HAP-1 (cell line): Measurements from ENCODE around the gene PPP1R36.
A peak's percentile ranks its signal among the peaks of the same experiment; 100 is the strongest.
"Not testable (repeated sequence)": the region's sequence is repeated elsewhere in the genome, so short reads cannot be mapped to it uniquely, and the experiment has no call there.

Experiments
- DNase-seq, 2 experiments: peaks; one replicate each; pipeline ENCODE4 v3.0.0-alpha.2; 2016 to 2020; ENCODE audit warnings: low spot score in 2 of 2
- H3K27me3 ChIP-seq: fragments of 250-450 bp; sonication (Bioruptor Pico); 2 replicates; pipeline ENCODE4 v1.5.1; 2020; ENCODE audit warnings: low read depth, mild to moderate bottlenecking, moderate library complexity
- H3K36me3 ChIP-seq: fragments of 250-450 bp; sonication (Bioruptor Pico); replicated peaks from 2 replicates; pipeline ENCODE4 v1.5.1; 2020; ENCODE audit warnings: mild to moderate bottlenecking
- H3K4me1 ChIP-seq: fragments of 250-450 bp; sonication (Bioruptor Pico); 2 replicates; pipeline ENCODE4 v1.5.1; 2020; ENCODE audit warnings: mild to moderate bottlenecking
- H3K4me3 ChIP-seq: fragments of 250-450 bp; sonication (Bioruptor Pico); 2 replicates; pipeline ENCODE4 v1.5.1; 2020; ENCODE audit warnings: mild to moderate bottlenecking, moderate library complexity
- H3K9me3 ChIP-seq: fragments of 250-450 bp; sonication (Bioruptor Pico); 2 replicates; pipeline ENCODE4 v1.5.1; 2020; ENCODE audit warnings: mild to moderate bottlenecking, moderate library complexity
- in situ Hi-C: fragments of 300-500 bp; cut with MboI; formaldehyde crosslinking; loops from 3 replicates; pipeline ENCODE4 v1.14.3; 2020; ENCODE audit warnings: low sequenced_read_pairs, inconsistent platforms, mixed read lengths

PPP1R36 gene

DNA sequence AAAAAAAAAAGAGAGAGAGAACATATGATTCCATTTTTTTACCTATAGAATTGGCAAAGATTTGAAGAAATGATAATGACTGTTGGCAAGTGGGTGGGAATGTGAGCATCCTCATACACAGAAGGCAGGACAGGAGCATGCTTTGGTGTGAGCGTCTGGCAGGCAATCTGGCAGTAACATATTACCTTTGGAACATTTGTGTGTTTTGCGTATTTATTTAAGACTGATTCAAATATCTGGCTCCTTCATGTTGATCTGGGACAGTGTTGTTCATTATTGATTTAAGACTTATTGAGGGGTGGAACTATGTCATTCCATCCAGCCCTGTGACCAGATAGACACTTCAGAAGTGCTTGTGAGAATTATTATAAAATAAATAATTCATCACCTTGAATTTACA lies 53.1 kb downstream of the PPP1R36 start:
- in situ Hi-C loops: no loop called here
- no peaks in the 10 kb centered on the region for H3K9me3 ChIP-seq
- no peak for DNase-seq
- no peak overlapping the region for H3K4me3 ChIP-seq
- H3K36me3 ChIP-seq: no peaks in the 10 kb centered on the region
- H3K27me3 ChIP-seq: no peaks in the 10 kb centered on the region
- H3K4me1 ChIP-seq: no peaks in the 10 kb centered on the region

DNA sequence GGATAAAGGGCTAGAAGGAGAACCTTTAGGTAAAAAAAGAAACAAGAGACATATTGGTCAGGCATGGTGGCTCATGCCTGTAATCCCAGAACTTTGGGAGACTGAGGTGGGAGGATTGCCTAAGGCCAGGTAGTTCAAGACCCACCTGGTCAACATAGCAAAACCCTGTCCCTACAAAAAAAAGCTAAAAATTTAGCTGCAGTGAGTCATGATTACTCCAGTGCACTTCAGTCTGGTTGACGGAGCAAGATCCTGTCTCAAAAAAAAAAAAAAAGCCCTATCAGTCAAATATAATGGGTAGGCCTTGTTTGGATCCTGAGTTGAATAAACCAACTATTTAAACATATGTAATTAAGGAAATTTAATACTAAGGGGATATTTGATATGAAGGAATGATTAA lies 54.2 kb downstream of the PPP1R36 start:
- Histone ChIP-seq H3K36me3 (no peaks in the 10 kb centered on the region), H3K4me3 (no peak overlapping the region), H3K9me3 (no peaks in the 10 kb centered on the region), H3K27me3 (no peaks in the 10 kb centered on the region), H3K4me1 (no peaks in the 10 kb centered on the region)
- DNase-seq: no peak
- in situ Hi-C loops: no loop called here

DNA sequence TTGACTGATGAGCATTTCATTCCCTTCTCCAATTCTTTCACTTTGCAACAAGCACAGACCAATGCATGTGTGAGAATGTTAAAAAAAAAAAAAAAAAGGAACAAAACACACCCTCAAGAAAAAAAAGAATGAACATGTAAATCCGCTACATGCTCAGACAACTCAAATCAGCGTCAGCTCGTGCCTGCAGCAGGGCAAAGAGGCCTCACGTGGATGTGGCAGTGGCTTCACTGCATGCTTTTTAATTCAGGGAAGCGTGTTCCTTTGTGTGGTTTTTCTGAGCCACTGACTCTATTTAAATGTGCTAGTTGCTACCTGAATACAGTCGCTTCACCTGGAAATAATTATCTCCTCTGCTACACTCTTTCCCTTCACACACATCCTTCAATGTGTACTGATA lies 55.1 kb downstream of the PPP1R36 start:
- Histone ChIP-seq H3K36me3 (no peaks in the 10 kb centered on the region), H3K4me1 (no peaks in the 10 kb centered on the region), H3K27me3 (no peaks in the 10 kb centered on the region), H3K9me3 (no peaks in the 10 kb centered on the region), H3K4me3 (no peak overlapping the region)
- peak in 1 of 2 experiments; percentile 15 for DNase-seq
- in situ Hi-C loops: no loop called here

DNA sequence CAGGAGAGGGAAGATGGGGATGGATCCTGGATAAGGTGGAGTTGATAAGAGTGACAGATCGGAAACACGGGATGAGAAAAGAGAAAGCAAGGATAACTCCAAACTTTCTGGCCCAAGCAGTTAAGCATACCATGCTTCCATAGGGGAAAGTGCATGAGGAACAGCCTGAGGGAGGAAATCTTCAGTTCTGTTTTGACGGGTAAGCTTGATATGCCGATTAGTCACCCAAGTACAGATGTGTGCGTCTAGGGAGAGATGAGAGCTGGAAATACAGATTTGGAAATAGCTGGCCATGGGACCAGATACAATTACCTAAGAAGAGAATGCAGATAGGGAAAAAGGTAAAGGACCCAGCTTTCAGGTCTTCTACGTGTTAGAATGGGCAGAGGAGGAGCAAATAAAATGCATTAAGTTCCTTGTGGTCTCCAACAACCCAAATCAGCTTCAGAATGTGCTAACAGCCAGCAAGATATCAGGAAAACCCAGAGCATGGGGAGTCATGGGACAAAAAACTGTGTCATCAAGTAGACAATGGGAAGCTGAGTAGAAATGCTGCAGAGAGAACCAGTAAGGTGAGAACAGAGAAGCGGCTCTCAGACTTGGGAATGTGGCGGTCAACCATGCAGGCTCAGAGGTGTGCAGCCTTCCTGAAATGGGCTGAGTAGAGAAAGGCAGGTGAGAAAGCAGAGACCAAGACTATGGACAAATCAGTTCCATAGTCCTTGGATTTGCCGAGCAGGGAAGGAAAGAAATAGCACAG lies 56.3 kb downstream of the PPP1R36 start:
- Histone ChIP-seq H3K4me1 (no peaks in the 10 kb centered on the region), H3K4me3 (no peak overlapping the region), H3K9me3 (no peaks in the 10 kb centered on the region), H3K27me3 (no peaks in the 10 kb centered on the region), H3K36me3 (no peaks in the 10 kb centered on the region)
- no peak for DNase-seq
- in situ Hi-C loops: no loop called here

DNA sequence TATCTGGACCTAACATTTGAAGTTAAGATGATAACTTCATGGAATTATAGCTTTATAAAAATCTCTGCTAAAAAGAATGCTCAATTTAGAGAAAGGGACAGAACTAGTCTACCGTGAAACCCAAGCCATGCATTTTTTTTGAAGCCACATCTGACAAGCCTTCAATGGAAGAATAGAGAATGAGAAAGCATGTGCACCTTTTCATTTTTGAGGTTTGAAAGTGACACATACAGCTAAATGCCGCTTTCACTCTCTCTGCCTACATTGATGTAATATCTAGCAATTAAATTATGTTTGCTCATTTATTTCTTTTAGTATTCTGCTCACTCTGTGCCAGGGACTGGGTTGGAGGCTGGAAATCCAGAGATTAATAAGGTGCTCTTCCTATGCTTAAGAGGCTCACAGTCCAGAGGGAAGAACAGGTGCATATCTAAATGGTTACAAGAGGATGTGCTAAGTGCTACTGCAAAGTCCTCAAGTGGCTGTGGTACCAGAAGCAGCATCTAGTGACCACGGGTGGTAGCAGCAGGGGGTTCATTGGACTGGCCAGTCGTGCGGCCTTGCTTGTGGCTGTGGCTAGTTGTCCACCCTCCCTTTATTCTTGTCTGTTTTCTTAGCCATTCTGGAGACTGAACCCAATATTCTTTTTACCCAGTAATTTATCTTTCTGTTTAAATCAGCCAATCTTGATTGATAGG lies 60.4 kb downstream of the PPP1R36 start:
- Histone ChIP-seq H3K27me3 (no peaks in the 10 kb centered on the region), H3K9me3 (no peaks in the 10 kb centered on the region), H3K36me3 (no peaks in the 10 kb centered on the region), H3K4me1 (no peaks in the 10 kb centered on the region), H3K4me3 (no peak overlapping the region)
- in situ Hi-C loops: no loop called here
- no peak for DNase-seq

DNA sequence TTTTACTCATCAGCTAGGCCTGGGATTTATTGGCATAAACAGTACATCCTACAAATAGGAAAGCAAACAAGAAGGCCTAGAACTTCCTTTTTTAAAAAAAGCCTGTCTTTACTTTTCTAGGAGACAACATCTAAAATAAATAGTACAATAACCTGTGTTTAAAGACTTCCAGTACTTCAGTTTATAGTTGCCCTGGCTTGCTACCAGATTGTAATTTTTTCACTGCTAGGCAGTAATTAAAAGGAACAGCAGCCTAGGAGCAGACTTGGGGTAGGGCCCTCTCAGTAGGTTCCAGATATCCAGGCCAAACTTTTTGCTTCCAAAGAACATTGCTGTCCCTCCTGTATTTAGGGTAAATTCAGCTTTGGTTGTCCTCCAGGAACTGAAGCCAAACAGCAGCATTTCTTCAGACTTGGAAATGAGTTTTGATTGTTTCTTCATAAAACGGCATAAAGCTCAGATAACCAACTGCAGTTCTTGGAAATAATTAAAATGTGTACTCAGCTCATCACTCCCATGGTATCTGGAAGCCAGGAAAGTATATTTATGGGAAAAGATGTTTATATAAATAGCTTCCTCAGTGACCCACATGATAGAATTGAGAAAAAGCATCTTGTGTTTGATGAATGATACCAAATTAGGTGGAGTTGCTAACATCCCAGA lies 61.7 kb downstream of the PPP1R36 start:
- Histone ChIP-seq H3K4me3 (no peak overlapping the region), H3K4me1 (no peaks in the 10 kb centered on the region), H3K36me3 (no peaks in the 10 kb centered on the region), H3K9me3 (no peaks in the 10 kb centered on the region), H3K27me3 (no peaks in the 10 kb centered on the region)
- in situ Hi-C loops: no loop called here
- no peak for DNase-seq

DNA sequence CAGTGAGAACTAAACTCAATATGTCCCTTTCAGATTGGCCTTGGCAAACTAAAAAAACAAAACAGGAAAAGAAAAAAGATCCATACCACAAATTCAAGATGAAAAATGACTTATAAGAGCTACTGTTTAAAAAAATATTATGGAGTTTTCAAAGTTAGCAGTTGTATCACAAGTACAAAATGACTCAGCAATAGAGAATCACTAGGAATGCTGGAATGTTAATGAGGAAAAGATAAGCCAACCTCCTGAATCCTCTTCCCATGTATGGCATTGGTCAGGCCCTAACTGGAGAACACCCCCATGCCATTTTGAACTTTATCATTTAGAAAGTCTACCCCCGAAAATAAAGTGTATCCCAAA lies 62.2 kb downstream of the PPP1R36 start:
- Histone ChIP-seq H3K4me3 (no peak overlapping the region), H3K27me3 (no peaks in the 10 kb centered on the region), H3K9me3 (no peaks in the 10 kb centered on the region), H3K36me3 (no peaks in the 10 kb centered on the region), H3K4me1 (no peaks in the 10 kb centered on the region)
- DNase-seq: no peak
- in situ Hi-C loops: no loop called here

DNA sequence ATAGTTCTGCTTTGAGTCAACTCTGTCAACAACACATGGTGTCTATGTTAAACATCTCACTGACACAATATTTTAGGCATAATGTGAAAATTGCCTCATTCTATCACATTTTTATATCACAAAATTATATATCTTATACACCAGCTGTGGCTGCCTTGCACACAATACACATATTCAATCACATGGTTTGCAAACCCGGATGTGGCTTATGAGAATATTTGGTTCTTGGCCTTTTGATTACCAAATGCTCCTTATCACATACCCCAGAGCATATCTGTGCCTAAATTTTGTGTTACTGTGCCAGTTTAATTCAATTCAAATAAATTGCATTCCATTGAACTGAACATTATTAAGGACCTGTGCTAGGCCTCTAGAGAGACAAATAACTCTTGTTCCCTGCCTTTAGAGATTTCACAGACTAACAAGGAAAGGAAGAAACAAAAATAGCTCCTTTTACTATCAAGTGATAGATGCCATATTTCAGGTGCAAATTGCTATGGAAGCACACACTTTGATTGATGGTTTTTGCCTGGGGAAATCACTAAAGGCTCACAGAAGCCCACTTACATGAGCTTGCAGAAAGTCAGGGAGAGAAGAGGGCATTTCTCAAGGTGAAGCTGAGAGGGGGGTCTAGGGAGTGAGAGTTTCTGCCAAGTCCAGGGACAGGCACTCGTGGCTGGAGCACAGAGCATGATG lies 63.4 kb downstream of the PPP1R36 start:
- Histone ChIP-seq H3K4me1 (no peaks in the 10 kb centered on the region), H3K4me3 (no peak overlapping the region), H3K36me3 (no peaks in the 10 kb centered on the region), H3K9me3 (no peaks in the 10 kb centered on the region), H3K27me3 (no peaks in the 10 kb centered on the region)
- in situ Hi-C loops: no loop called here
- DNase-seq: no peak

DNA sequence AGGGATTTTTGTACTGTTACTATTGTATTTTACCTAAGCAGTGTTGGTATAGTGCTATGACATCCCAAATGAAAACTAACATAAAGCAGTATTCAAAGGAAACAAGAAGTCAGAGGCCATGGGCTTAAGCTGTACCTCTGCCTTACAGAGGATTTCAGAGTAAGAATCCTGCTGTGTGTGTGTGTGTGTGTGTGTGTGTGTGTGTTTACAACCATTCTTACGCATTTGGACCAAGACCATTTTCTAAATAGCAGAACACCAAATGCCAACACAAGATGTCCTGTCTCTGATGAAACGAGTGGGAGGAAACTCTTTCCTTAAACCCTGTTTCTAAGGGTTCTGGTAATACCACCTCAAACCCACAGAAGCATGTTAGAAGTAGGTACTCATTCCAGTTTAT lies 64.4 kb downstream of the PPP1R36 start:
- Histone ChIP-seq H3K4me3 (no peak overlapping the region), H3K36me3 (no peaks in the 10 kb centered on the region), H3K9me3 (no peaks in the 10 kb centered on the region), H3K4me1 (no peaks in the 10 kb centered on the region), H3K27me3 (no peaks in the 10 kb centered on the region)
- in situ Hi-C loops: no loop called here
- no peak for DNase-seq

DNA sequence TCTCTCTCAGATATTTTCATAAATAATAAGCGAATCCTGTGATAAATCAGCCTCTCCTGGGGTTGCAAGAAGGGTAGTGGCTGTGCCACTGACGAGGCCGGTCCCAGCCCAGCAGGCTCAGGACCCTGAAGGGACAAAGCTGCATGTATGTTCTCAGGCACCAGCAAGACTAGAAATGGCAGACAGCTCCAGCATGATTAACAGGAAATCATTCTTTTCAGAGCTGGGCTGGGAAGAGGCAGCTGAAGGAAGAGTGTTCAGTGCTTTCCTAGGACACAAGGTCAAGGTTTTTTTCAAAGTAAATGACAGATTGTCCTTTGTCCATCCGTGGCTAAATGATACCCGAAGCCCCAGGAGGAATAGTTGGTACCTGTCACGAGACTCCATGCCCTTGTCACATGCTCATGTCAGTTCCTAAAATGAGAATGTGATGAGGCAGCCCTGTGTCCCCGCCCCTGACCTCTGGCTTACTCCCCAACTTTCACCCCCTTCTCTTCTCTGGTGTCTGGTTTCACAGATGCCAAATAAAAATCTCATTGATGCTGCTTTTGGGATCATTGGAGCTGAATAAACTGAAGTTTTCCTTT lies 65.1 kb downstream of the PPP1R36 start:
- DNase-seq: no peak
- H3K27me3 ChIP-seq: no peaks in the 10 kb centered on the region

DNA sequence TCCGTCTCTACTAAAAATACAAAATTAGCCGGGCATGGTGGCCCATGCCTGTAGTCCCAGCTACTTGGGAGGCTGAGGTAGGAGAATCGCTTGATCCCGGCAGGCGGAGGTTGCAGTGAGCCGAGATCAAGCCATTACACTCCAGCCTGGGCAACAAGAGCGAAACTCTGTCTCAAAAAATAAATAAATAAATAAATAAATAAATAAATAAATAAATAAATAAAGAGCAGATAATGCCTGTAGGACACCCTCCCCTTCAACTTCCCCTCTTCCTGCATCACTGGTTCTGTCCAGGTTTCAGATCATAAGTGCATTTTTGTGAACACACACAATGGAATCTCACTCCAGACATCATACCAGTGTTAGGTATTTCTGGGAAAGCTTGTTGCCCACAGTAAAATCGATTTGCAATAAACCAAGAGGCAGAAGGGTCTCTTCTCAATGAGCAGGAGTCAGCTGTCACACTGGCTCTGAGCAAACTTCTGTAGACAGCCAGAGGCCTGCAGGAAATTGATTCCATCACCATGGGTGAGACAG lies 68.2 kb downstream of the PPP1R36 start:
- in situ Hi-C loops, H3K27me3 ChIP-seq, H3K36me3 ChIP-seq, H3K4me1 ChIP-seq, H3K9me3 ChIP-seq, DNase-seq, H3K4me3 ChIP-seq: not testable (repeated sequence)

More for the DNA sequence above, 65.1 kb downstream of the PPP1R36 start:
- in situ Hi-C loops: no loop called here
- H3K36me3 ChIP-seq: no peaks in the 10 kb centered on the region
- H3K4me1 ChIP-seq: no peaks in the 10 kb centered on the region
- H3K4me3 ChIP-seq: no peak overlapping the region
- H3K9me3 ChIP-seq: no peaks in the 10 kb centered on the region

DNA sequence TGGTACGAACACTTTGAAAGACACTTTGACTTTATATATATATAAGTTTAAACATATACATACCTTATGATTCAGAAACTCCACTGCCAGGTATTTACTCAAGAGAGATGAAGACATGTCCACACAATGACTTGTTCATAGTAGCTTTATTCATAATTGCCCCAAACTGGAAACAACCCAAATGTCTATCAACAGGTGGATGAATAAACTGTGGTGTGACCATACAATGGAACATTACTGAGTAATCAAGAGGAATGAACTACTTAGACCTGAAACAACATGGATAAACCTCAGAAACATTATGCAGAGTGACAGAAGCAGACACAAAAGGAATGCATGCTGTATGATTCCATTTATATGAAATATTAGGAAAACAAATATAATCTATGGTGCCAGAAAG lies 71.1 kb downstream of the PPP1R36 start:
- in situ Hi-C loops: no loop called here

DNA sequence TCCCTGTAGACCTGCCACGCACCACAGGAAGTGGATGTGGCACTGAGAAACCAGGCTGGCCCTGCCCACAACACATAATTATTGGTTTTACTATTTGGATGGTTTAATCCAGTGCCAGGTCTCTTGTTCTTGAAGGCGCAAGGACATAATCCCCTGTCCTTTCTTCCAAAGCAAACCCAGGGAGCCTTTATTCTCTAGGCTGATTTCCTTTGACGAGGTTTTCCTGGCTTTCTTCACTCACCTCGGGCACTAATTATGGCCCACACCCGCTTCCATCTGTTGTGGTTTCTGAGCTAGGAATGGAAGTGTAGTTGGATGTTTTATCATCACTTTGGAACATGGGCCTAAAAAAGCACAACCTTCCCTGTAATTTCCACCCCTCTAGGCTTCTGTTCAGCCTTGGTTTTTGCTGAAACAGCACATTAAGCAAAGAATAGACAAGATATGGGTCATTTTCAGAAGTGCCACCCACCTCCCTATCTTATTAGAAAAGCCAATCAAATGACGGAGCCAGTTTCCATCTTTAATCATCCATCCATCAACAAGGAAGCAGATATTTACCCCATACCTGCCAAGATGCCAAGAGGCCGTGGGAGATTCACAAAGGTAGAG lies 73.9 kb downstream of the PPP1R36 start:
- Histone ChIP-seq H3K4me3 (no peak overlapping the region), H3K27me3 (no peaks in the 10 kb centered on the region), H3K4me1 (peaks cover 8% of the 10 kb centered on the region), H3K9me3 (no peaks in the 10 kb centered on the region), H3K36me3 (no peaks in the 10 kb centered on the region)
- no peak for DNase-seq
- in situ Hi-C loops: no loop called here

More for the DNA sequence above, 71.1 kb downstream of the PPP1R36 start:
- Histone ChIP-seq H3K4me3 (no peak overlapping the region), H3K9me3 (no peaks in the 10 kb centered on the region), H3K27me3 (no peaks in the 10 kb centered on the region), H3K36me3 (no peaks in the 10 kb centered on the region), H3K4me1 (peaks cover 8% of the 10 kb centered on the region)
- DNase-seq: no peak
